Esophagus (tissue), 2 donors: ENCODE results near the gene PCA3. TPM values are rescaled to one million over a fixed set of nuclear protein-coding genes. Genes with fewer than 3 reads are reported as not detected.

Source experiments
- H3K27ac ChIP-seq, 2 donors: one replicate each; pipeline ENCODE4 v1.5.1; 2013; ENCODE audit warnings: low read depth in 2 of 2, mild to moderate bottlenecking in 2 of 2, inconsistent platforms in 1 of 2, low read length in 1 of 2, moderate library complexity in 1 of 2
- H3K27me3 ChIP-seq, 2 donors: one replicate each; pipeline ENCODE4 v1.6.1; 2013; ENCODE audit warnings: low read length in 2 of 2, control low read depth in 1 of 2, mild to moderate bottlenecking in 1 of 2; ENCODE audit not compliant: insufficient read depth in 2 of 2, control insufficient read depth in 1 of 2
- H3K36me3 ChIP-seq, 2 donors: one replicate each; pipeline ENCODE4 v1.6.1; 2013; ENCODE audit warnings: low read length in 1 of 2; ENCODE audit not compliant: control insufficient read depth in 2 of 2, insufficient read depth in 2 of 2
- H3K4me1 ChIP-seq, 2 donors: one replicate each; pipeline ENCODE4 v1.6.1; 2013; ENCODE audit warnings: low read length in 1 of 2; ENCODE audit not compliant: control insufficient read depth in 2 of 2, insufficient read depth in 2 of 2
- H3K4me3 ChIP-seq, 2 donors: one replicate each; pipeline ENCODE4 v1.5.1; 2013; ENCODE audit warnings: low read length in 2 of 2, mild to moderate bottlenecking in 2 of 2, low read depth in 1 of 2, moderate library complexity in 1 of 2
- H3K9me3 ChIP-seq, 2 donors: one replicate each; pipeline ENCODE4 v1.6.1; 2013; ENCODE audit warnings: mild to moderate bottlenecking in 2 of 2, low read depth in 1 of 2, low read length in 1 of 2, moderate library complexity in 1 of 2; ENCODE audit not compliant: control insufficient read depth in 2 of 2, insufficient read depth in 1 of 2
- WGBS, 2 donors: extraction: QIAGEN DNeasy Blood & Tissue Kit; methylation state at CpG; one replicate each; pipeline ENCODE4 v1.1.7; 2013; 5-methylcytosine and 5-hydroxymethylcytosine counted together
- polyA plus RNA-seq, 2 donors: library from polyadenylated mRNA; stranded (reverse); fragments of 200-250 nt; gene quantifications; one replicate each; pipeline ENCODE4 v1.2.3, GENCODE V29; 2013
- donor health status: healthy with polysubstance abuse.
- donor health status: Bipolar disorder and iron deficiency.

Gene PCA3
- polyA plus RNA-seq, 2 donors: 0.06 to 0.35 TPM

- Histone ChIP-seq H3K4me1 (no peaks in the 10 kb centered on the region), H3K9me3 (no peaks in the 10 kb centered on the region), H3K36me3 (no peaks in the 10 kb centered on the region), H3K27ac (no peak overlapping the region), H3K27me3 (no peaks in the 10 kb centered on the region), H3K4me3 (no peak overlapping the region)
Measured at GRCh38 chr9:76784881-76785280, 20.6 kb downstream of the PCA3 start.

GRCh38 chr9:76785501-76785900, 21.3 kb downstream of the PCA3 start:
- 95 to 98% methylated on average over 1 of the region's 1 CpG for WGBS, 2 donors
- no peak overlapping the region for H3K4me3 ChIP-seq

GRCh38 chr9:76787677-76788076, 23.4 kb downstream of the PCA3 start:
- no peaks in the 10 kb centered on the region for H3K9me3 ChIP-seq
- no peak overlapping the region for H3K27ac ChIP-seq
- no peaks in the 10 kb centered on the region for H3K36me3 ChIP-seq
- H3K27me3 ChIP-seq: no peaks in the 10 kb centered on the region
- H3K4me3 ChIP-seq: no peak overlapping the region
- WGBS, 2 donors: 84 to 86% methylated on average over 11 of the region's 11 CpGs
- H3K4me1 ChIP-seq: no peaks in the 10 kb centered on the region

More at GRCh38 chr9:76785501-76785900, 21.3 kb downstream of the PCA3 start:
- Histone ChIP-seq H3K9me3 (no peaks in the 10 kb centered on the region), H3K27me3 (no peaks in the 10 kb centered on the region), H3K27ac (no peak overlapping the region), H3K36me3 (no peaks in the 10 kb centered on the region), H3K4me1 (no peaks in the 10 kb centered on the region)

- H3K27me3 ChIP-seq: no peaks in the 10 kb centered on the region
- H3K9me3 ChIP-seq: no peaks in the 10 kb centered on the region
- no peak overlapping the region for H3K4me3 ChIP-seq
- no peak overlapping the region for H3K27ac ChIP-seq
- no peaks in the 10 kb centered on the region for H3K36me3 ChIP-seq
- H3K4me1 ChIP-seq: no peaks in the 10 kb centered on the region
- WGBS, 2 donors: 72 to 93% methylated on average over 1 of the region's 1 CpG
Measured at GRCh38 chr9:76789840-76790239, 25.6 kb downstream of the PCA3 start.

GRCh38 chr9:76793784-76794431, 29.7 kb downstream of the PCA3 start:
- Histone ChIP-seq H3K36me3 (no peaks in the 10 kb centered on the region), H3K4me1 (no peaks in the 10 kb centered on the region), H3K4me3 (no peak overlapping the region), H3K9me3 (no peaks in the 10 kb centered on the region), H3K27me3 (no peaks in the 10 kb centered on the region), H3K27ac (no peak overlapping the region)
- WGBS, 2 donors: 90 to 91% methylated on average over 15 of the region's 15 CpGs

GRCh38 chr9:76796296-76796695, 32.1 kb downstream of the PCA3 start:
- no peaks in the 10 kb centered on the region for H3K36me3 ChIP-seq
- H3K9me3 ChIP-seq: no peaks in the 10 kb centered on the region
- no peaks in the 10 kb centered on the region for H3K27me3 ChIP-seq
- no peak overlapping the region for H3K27ac ChIP-seq
- WGBS, 2 donors: 76 to 78% methylated on average over 5 of the region's 5 CpGs
- no peak overlapping the region for H3K4me3 ChIP-seq
- no peaks in the 10 kb centered on the region for H3K4me1 ChIP-seq

GRCh38 chr9:76798527-76798926, 34.3 kb downstream of the PCA3 start:
- Histone ChIP-seq H3K36me3 (no peaks in the 10 kb centered on the region), H3K27me3 (no peaks in the 10 kb centered on the region)
- WGBS, 2 donors: 79 to 84% methylated on average over 2 of the region's 2 CpGs

GRCh38 chr9:76799473-76799872, 35.2 kb downstream of the PCA3 start:
- WGBS, 2 donors: 52 to 74% methylated on average over 1 of the region's 1 CpG
- H3K4me3 ChIP-seq: no peak overlapping the region

More at GRCh38 chr9:76798527-76798926, 34.3 kb downstream of the PCA3 start:
- H3K27ac ChIP-seq: no peak overlapping the region
- no peaks in the 10 kb centered on the region for H3K4me1 ChIP-seq
- H3K4me3 ChIP-seq: no peak overlapping the region
- no peaks in the 10 kb centered on the region for H3K9me3 ChIP-seq

GRCh38 chr9:76800901-76801300, 36.7 kb downstream of the PCA3 start:
- 56 to 73% methylated on average over 1 of the region's 1 CpG for WGBS, 2 donors

More at GRCh38 chr9:76799473-76799872, 35.2 kb downstream of the PCA3 start:
- H3K27me3 ChIP-seq: no peaks in the 10 kb centered on the region
- no peak overlapping the region for H3K27ac ChIP-seq
- H3K36me3 ChIP-seq: no peaks in the 10 kb centered on the region
- no peaks in the 10 kb centered on the region for H3K4me1 ChIP-seq
- H3K9me3 ChIP-seq: no peaks in the 10 kb centered on the region

GRCh38 chr9:76803083-76803482, 38.8 kb downstream of the PCA3 start:
- WGBS, 2 donors: 73 to 78% methylated on average over 2 of the region's 2 CpGs
- Histone ChIP-seq H3K4me1 (no peaks in the 10 kb centered on the region), H3K27ac (no peak overlapping the region), H3K27me3 (no peaks in the 10 kb centered on the region), H3K9me3 (no peaks in the 10 kb centered on the region), H3K4me3 (no peak overlapping the region), H3K36me3 (no peaks in the 10 kb centered on the region)

More at GRCh38 chr9:76800901-76801300, 36.7 kb downstream of the PCA3 start:
- no peaks in the 10 kb centered on the region for H3K36me3 ChIP-seq
- H3K27me3 ChIP-seq: no peaks in the 10 kb centered on the region
- no peak overlapping the region for H3K4me3 ChIP-seq
- H3K9me3 ChIP-seq: no peaks in the 10 kb centered on the region
- no peak overlapping the region for H3K27ac ChIP-seq
- H3K4me1 ChIP-seq: no peaks in the 10 kb centered on the region
